ENCODE data around the gene ZNF362. TPM values are rescaled to one million over a fixed set of nuclear protein-coding genes. Genes with fewer than 3 reads are reported as not detected.
"Not testable (repeated sequence)": the region's sequence is repeated elsewhere in the genome, so short reads cannot be mapped to it uniquely, and the experiment has no call there.

ZNF362 gene
- total and polyA plus RNA-seq, 7 donors: 6.5 to 20.9 (median 15.2) TPM

DNA sequence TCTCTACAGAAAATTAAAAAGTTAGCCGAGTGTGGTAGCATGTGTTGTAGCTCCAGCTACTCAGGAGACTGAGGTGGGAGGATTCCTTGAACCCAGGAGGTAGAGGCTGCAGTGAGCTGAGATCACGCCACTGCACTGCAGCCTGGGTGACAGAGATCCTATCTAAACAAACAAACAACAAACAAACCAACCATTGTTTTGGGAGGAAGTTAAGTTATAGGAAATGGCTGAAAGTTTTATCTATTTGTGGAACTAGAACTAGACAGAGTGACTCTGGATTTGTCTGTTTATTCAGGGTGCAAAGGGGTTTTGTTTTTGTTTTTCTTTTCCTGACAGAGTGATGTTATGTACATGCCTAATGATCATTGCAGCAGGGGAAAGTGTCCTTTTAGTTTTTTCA lies 31.0 kb downstream of the ZNF362 start:
- Histone ChIP-seq H3K4me3 (no peak overlapping the region), H3K27ac (no peak overlapping the region), H3K9me3 (no peaks in the 10 kb centered on the region), H3K36me3 (ENCODE audit: insufficient read depth in 1 of 2, low read depth in 1 of 2) (peaks cover 0 to 33% of the 10 kb centered on the region in 2 donors), H3K4me1 (peaks cover 14% of the 10 kb centered on the region), H3K27me3 (ENCODE audit: insufficient read depth in 3 of 3, low read length in 2 of 3) (no peaks in the 10 kb centered on the region)
- ATAC-seq: no peak
- no peak for TF ChIP-seq CTCF (IDR thresholded peaks at IDR 0.05)
- no peak for DNase-seq
- intact Hi-C loops (cut with DNase I): no loop called here
- WGBS, 3 donors: 76 to 88% (median 80%) methylated on average over 2 of the region's 2 CpGs

GRCh38 chr1:33288976-33289857 lies 32.9 kb downstream of the ZNF362 start:
- no peak for DNase-seq

DNA sequence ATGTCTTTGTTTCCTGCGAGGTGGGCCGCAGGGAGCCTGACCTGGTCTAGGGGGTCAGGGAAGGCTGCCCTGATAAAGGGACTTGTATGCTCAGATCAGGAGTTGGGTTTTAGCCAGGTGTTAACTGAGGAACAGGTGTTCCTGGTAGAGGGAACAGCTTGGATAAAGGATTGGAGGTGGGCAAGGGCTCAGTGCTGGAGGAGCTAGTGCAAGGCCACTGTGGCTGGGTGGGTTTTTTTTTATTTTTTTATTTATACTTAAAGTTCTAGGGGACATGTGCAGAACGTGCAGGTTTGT lies 33.5 kb downstream of the ZNF362 start:
- no peaks in the 10 kb centered on the region for H3K27me3 ChIP-seq (ENCODE audit: insufficient read depth in 3 of 3, low read length in 2 of 3)
- intact Hi-C loops (cut with DNase I): loop anchor here in 1 of 2 donors (10.0 kb wide), 1 partner anchor 155 kb away; no protein-coding TSS in a partner anchor
- WGBS, 3 donors: 55 to 82% (median 66%) methylated on average over 3 of the region's 3 CpGs

More at GRCh38 chr1:33288976-33289857, 32.9 kb downstream of the ZNF362 start:
- WGBS, 3 donors: 72 to 85% (median 76%) methylated on average over 16 of the region's 16 CpGs
- Histone ChIP-seq H3K9me3 (no peaks in the 10 kb centered on the region), H3K27ac (peak overlapping the region; percentile 30), H3K4me3 (no peak overlapping the region), H3K36me3 (ENCODE audit: insufficient read depth in 1 of 2, low read depth in 1 of 2) (peaks cover 0 to 37% of the 10 kb centered on the region in 2 donors), H3K27me3 (ENCODE audit: insufficient read depth in 3 of 3, low read length in 2 of 3) (no peaks in the 10 kb centered on the region), H3K4me1 (peaks cover 14% of the 10 kb centered on the region)
- intact Hi-C loops (cut with DNase I): no loop called here
- no peak for TF ChIP-seq CTCF (IDR thresholded peaks at IDR 0.05)
- peak in 3 of 4 donors; percentile 40 to 66 (median 45) for ATAC-seq

GRCh38 chr1:33290615-33291014 lies 34.3 kb downstream of the ZNF362 start:
- WGBS, 3 donors: 76 to 80% (median 78%) methylated on average over 1 of the region's 2 CpGs
- H3K9me3 ChIP-seq; H3K4me3 ChIP-seq; DNase-seq; H3K27me3 ChIP-seq (ENCODE audit: insufficient read depth in 3 of 3, low read length in 2 of 3); H3K27ac ChIP-seq; ATAC-seq: not testable (repeated sequence)
- intact Hi-C loops (cut with DNase I): loop anchor here in 1 of 2 donors (10.0 kb wide), 1 partner anchor 156 kb away; no protein-coding TSS in a partner anchor
- Histone ChIP-seq H3K36me3 (ENCODE audit: insufficient read depth in 1 of 2, low read depth in 1 of 2) (peaks cover 0 to 39% of the 10 kb centered on the region in 2 donors), H3K4me1 (peaks cover 14% of the 10 kb centered on the region)

More for the DNA sequence above, 33.5 kb downstream of the ZNF362 start:
- H3K27ac ChIP-seq: peak overlapping the region; percentile 30
- H3K4me1 ChIP-seq: peaks cover 14% of the 10 kb centered on the region
- DNase-seq (no peak), ATAC-seq (peak in 2 of 4 donors; percentile 22 to 26)
- H3K4me3 ChIP-seq: no peak overlapping the region
- H3K36me3 ChIP-seq (ENCODE audit: insufficient read depth in 1 of 2, low read depth in 1 of 2): peaks cover 0 to 41% of the 10 kb centered on the region in 2 donors
- no peaks in the 10 kb centered on the region for H3K9me3 ChIP-seq
- no peak for TF ChIP-seq CTCF (IDR thresholded peaks at IDR 0.05)

GRCh38 chr1:33292726-33293340 lies 36.5 kb downstream of the ZNF362 start:
- intact Hi-C loops (cut with DNase I): loop anchor here in 1 of 2 donors (10.0 kb wide), 1 partner anchor 158 kb away; no protein-coding TSS in a partner anchor
- no peak overlapping the region for H3K27ac ChIP-seq
- peaks cover 0 to 35% of the 10 kb centered on the region in 2 donors for H3K36me3 ChIP-seq (ENCODE audit: insufficient read depth in 1 of 2, low read depth in 1 of 2)
- ATAC-seq (no peak), DNase-seq (no peak)
- H3K9me3 ChIP-seq: no peaks in the 10 kb centered on the region
- H3K4me3 ChIP-seq: no peak overlapping the region
- 70 to 79% (median 73%) methylated on average over 12 to 13 of the region's 13 CpGs for WGBS, 3 donors
- H3K27me3 ChIP-seq (ENCODE audit: insufficient read depth in 3 of 3, low read length in 2 of 3): no peaks in the 10 kb centered on the region
- TF ChIP-seq CTCF (IDR thresholded peaks at IDR 0.05): no peak
- H3K4me1 ChIP-seq: peaks cover 14% of the 10 kb centered on the region

Measured in psoas muscle (tissue), 8 donors.